Measurements from ENCODE around the gene TCOF1. TPM values are rescaled to one million over a fixed set of nuclear protein-coding genes. Genes with fewer than 3 reads are reported as not detected.

Gene TCOF1
- total RNA-seq, 6 donors from 2014 or later, result 21.7 to 71.2 (median 30.4) TPM

- TF ChIP-seq POLR2AphosphoS5 (IDR thresholded peaks at IDR 0.05) (no peak), POLR2A (IDR thresholded peaks at IDR 0.05) (no peak), EP300 (IDR thresholded peaks at IDR 0.05) (no peak)
- TF ChIP-seq, protein P1, sequence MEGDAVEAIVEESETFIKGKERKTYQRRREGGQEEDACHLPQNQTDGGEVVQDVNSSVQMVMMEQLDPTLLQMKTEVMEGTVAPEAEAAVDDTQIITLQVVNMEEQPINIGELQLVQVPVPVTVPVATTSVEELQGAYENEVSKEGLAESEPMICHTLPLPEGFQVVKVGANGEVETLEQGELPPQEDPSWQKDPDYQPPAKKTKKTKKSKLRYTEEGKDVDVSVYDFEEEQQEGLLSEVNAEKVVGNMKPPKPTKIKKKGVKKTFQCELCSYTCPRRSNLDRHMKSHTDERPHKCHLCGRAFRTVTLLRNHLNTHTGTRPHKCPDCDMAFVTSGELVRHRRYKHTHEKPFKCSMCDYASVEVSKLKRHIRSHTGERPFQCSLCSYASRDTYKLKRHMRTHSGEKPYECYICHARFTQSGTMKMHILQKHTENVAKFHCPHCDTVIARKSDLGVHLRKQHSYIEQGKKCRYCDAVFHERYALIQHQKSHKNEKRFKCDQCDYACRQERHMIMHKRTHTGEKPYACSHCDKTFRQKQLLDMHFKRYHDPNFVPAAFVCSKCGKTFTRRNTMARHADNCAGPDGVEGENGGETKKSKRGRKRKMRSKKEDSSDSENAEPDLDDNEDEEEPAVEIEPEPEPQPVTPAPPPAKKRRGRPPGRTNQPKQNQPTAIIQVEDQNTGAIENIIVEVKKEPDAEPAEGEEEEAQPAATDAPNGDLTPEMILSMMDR (IDR thresholded peaks at IDR 0.05), result no peak
- Histone ChIP-seq H3K27ac (no peak overlapping the region), H3K9me3 (no peaks in the 10 kb centered on the region), H3K4me3 (no peak overlapping the region), H3K36me3 (no peaks in the 10 kb centered on the region), H3K4me1 (no peaks in the 10 kb centered on the region), H3K27me3 (no peaks in the 10 kb centered on the region)
- ATAC-seq (ENCODE audit: low FRiP score in 2 of 2) (no peak), DNase-seq (no peak)
- 66 to 76% methylated on average over 5 of the region's 5 CpGs for WGBS, 2 donors
Measured at GRCh38 chr5:150333400-150333799, 24.1 kb upstream of the TCOF1 start.

GRCh38 chr5:150335778-150336177, 21.7 kb upstream of the TCOF1 start:
- no peak for ATAC-seq (ENCODE audit: low FRiP score in 2 of 2)
- Histone ChIP-seq H3K9me3 (no peaks in the 10 kb centered on the region), H3K36me3 (no peaks in the 10 kb centered on the region), H3K27ac (no peak overlapping the region), H3K4me1 (no peaks in the 10 kb centered on the region), H3K4me3 (no peak overlapping the region), H3K27me3 (no peaks in the 10 kb centered on the region)
- no peak for DNase-seq
- TF ChIP-seq POLR2AphosphoS5 (IDR thresholded peaks at IDR 0.05) (no peak), POLR2A (IDR thresholded peaks at IDR 0.05) (no peak), EP300 (IDR thresholded peaks at IDR 0.05) (no peak)
- TF ChIP-seq, protein P1 (IDR thresholded peaks at IDR 0.05), result no peak
- 79 to 88% methylated on average over 4 of the region's 4 CpGs for WGBS, 2 donors

GRCh38 chr5:150338546-150338945, 19.0 kb upstream of the TCOF1 start:
- ATAC-seq (ENCODE audit: low FRiP score in 2 of 2), result peak in 1 of 2 donors; percentile 7
- Histone ChIP-seq H3K4me1 (no peaks in the 10 kb centered on the region), H3K27ac (no peak overlapping the region), H3K9me3 (no peaks in the 10 kb centered on the region), H3K36me3 (no peaks in the 10 kb centered on the region), H3K4me3 (no peak overlapping the region), H3K27me3 (no peaks in the 10 kb centered on the region)
- 81 to 90% methylated on average over 6 to 11 of the region's 11 CpGs for WGBS, 2 donors
- TF ChIP-seq EP300 (IDR thresholded peaks at IDR 0.05), result no peak
- no peak for TF ChIP-seq POLR2AphosphoS5 (IDR thresholded peaks at IDR 0.05)
- TF ChIP-seq, protein P1 (IDR thresholded peaks at IDR 0.05), result no peak
- TF ChIP-seq POLR2A (IDR thresholded peaks at IDR 0.05), result no peak
- no peak for DNase-seq

- H3K27ac ChIP-seq, result no peak overlapping the region
- 33 to 63% methylated on average over 1 to 5 of the region's 5 CpGs for WGBS, 2 donors
- H3K4me3 ChIP-seq, result no peak overlapping the region
- H3K36me3 ChIP-seq, result no peaks in the 10 kb centered on the region
- H3K27me3 ChIP-seq, result no peaks in the 10 kb centered on the region
- ATAC-seq (ENCODE audit: low FRiP score in 2 of 2), result no peak
- TF ChIP-seq POLR2A (IDR thresholded peaks at IDR 0.05), result no peak
- TF ChIP-seq EP300 (IDR thresholded peaks at IDR 0.05), result no peak
- TF ChIP-seq, protein P1 (IDR thresholded peaks at IDR 0.05), result no peak
- no peak for TF ChIP-seq POLR2AphosphoS5 (IDR thresholded peaks at IDR 0.05)
- H3K9me3 ChIP-seq, result no peaks in the 10 kb centered on the region
- no peak for DNase-seq
- no peaks in the 10 kb centered on the region for H3K4me1 ChIP-seq
Measured at GRCh38 chr5:150339165-150339564, 18.3 kb upstream of the TCOF1 start.

GRCh38 chr5:150339841-150340240, 17.7 kb upstream of the TCOF1 start:
- ATAC-seq (ENCODE audit: low FRiP score in 2 of 2), result no peak
- no peaks in the 10 kb centered on the region for H3K9me3 ChIP-seq

More at GRCh38 chr5:150339841-150340240, 17.7 kb upstream of the TCOF1 start:
- no peaks in the 10 kb centered on the region for H3K27me3 ChIP-seq
- 89 to 91% methylated on average over 4 of the region's 4 CpGs for WGBS, 2 donors
- no peak overlapping the region for H3K4me3 ChIP-seq
- no peaks in the 10 kb centered on the region for H3K36me3 ChIP-seq
- TF ChIP-seq POLR2AphosphoS5 (IDR thresholded peaks at IDR 0.05) (no peak), EP300 (IDR thresholded peaks at IDR 0.05) (no peak)
- TF ChIP-seq, protein P1 (IDR thresholded peaks at IDR 0.05), result no peak
- H3K27ac ChIP-seq, result no peak overlapping the region
- no peak for DNase-seq
- H3K4me1 ChIP-seq, result no peaks in the 10 kb centered on the region
